Stimulated activated CD4-positive, alpha-beta T cell treated with anti-CD3 and anti-CD28 coated beads, Interleukin-15, amount 100 ng/mL, for 48 hours (primary cell): ENCODE results near the gene LRP1B.
"Not testable (repeated sequence)": the region's sequence is repeated elsewhere in the genome, so short reads cannot be mapped to it uniquely, and the experiment has no call there.

ENCODE experiments used
- DNase-seq, 2 donors: peaks; one replicate each; pipeline ENCODE4 v3.0.0-alpha.2; 2020; ENCODE audit warnings: low read depth in 2 of 2

LRP1B gene

DNA sequence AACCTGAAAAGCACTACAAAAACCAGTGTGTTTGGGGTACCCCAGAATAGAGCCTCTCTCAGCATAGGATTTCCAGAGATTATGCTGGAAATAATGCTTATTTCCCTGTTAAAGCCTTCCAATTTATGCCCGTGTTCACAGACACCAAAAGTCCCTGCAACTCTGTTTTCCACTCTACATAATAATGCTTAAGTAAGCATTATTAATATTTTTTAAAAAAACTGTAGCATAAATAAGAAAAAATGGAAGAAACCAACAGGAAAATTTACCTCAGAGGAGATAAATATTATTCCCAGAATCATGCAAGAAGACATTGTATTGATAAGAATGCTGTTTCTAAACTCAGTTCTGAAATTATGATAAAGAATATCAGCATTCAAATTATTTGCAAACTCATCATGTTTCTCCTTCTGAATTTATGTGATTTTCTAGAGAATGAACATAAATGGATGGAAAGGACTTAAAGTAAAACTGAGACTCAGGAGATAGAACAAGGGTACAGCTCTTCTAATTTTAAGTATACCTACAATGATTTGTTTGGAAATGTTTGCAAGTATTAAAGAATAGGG is 241.7 kb downstream of the LRP1B start:
- DNase-seq, result no peak

DNA sequence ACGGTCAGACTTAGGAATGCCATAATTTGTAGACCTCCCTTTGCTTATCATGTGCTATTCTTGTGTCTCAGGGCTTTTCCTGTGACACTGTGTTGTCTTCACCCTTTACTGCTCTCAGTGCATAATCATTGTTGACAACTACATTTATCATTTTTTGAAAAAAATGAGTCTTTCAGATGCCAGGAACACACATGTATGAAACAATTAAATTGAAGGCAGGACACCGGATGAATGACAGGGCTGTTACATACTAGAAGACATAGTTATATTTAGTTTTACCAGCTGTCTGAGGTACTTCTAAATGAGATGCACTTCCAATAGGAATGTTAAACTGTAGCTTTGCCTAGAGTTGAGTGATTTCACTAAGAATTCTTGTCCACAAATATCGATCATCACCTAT is 243.5 kb downstream of the LRP1B start:
- DNase-seq, result no peak

DNA sequence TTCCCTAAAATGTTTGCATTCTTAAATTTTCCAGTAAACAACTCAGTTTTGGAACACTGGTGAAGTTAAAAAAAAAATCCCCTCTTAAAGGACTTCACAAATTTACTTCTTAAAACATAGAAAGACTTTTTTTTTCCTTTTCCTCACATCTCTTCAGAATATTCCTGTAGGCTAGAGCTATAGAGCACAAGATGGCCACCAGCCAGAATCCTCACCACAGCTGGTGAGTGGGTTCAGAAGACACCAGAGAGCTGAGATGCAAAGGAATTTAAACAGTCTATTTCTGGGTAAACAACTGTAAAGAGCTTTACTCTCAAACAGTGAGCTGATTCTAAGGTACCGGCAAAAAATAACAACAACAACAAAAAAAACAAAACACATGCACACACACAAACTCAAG is 252.8 kb downstream of the LRP1B start:
- no peak for DNase-seq

DNA sequence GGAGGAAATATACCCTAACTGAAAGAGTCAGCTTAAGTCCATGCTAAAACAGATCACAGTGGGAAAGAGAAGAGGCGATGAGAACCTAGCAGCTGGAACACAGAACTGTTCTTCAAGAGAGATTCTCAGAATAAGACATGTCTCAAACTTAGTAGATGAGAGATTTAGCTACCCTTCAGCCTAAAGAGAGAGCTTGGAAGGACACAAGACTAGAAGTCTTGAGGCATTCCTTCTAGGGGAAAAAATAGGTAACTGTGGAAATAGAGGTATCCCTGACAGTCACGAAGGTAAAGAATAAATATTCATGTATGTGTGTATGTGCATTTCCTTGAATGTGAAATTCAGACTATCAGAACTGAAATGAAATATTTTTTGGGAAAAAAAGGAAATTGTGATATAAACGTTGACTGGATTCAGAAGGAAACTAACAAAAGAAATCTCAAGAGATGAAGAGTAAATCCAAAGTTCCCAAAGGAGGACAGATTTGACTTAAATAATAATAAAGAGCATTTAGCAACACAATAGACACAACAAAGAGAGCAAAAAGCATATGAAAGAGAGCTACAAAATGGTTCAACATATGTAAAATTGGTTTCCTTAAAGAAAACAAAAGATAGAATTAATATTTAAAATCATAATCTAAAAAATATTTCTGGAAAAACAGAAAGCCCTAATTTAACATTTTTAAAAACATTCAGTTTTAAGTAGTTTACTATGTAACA is 258.7 kb downstream of the LRP1B start:
- DNase-seq, result no peak

DNA sequence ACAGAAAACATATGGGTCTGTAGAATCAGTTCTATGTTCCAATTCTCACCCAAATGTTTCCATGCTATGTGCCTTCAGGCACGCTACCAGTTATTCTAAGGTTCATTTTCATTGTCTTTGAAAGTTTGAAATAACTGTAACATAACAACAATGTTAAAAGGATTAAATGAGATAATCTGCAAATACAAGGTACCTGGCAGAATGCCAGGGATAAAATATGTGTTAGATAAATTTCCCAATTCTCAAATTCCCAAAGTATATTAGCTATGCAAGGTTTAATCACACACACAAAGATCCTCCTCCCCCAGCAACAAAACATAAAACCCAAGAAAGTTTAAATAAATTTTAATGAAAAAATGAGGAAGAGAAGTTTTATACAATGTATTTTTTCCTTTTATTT is 261.2 kb downstream of the LRP1B start:
- DNase-seq, result no peak

DNA sequence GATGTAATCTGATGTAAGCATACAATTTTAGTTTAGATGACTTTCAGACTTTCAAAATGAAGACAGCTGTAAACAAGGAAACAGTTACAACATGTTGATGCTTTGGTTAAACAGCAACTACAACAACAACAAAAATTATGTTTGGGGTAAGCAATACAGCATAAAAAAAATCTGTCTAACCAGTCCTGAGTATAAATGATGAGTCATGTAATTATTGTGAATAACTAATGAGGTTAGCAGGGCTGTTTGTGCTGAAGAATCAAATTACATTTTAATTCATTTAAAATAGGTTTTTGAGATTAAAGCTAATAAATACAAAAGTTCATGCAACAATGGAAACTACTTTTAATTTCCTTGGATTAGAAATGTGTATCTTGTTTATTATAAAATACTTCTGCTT is 266.9 kb downstream of the LRP1B start:
- no peak for DNase-seq

DNA sequence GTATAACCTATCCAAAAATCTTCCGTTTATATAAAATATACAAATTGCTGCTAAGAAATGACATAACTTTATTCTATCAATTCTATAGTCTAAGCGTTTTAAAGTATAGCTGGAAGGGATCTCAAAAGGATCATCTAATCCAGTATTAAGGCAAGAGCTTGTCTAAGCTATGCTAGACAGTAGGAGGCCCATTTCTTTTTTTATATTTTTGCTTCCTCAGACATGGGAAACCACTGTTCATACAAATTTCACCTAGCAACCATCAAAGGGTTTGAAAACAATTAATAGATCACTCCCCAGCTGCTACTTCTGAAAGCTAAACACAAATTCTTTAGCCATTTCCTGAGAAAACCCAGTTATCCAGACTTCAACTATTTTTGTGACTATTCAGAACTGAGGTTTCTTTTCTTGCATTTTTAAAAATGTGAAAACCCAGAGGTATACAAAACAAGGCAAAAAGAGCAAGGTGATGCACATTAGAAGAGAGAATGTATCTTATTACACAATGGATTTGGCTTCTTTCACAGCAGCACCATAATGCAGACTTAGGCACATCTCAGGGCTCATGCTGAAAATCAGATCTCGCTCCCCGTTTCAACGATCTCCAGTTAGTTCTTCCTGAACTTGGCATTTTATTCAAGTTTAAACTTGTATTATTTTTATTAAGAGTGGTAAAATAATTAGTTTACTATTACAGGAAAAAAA is 274.4 kb downstream of the LRP1B start:
- DNase-seq, result no peak

DNA sequence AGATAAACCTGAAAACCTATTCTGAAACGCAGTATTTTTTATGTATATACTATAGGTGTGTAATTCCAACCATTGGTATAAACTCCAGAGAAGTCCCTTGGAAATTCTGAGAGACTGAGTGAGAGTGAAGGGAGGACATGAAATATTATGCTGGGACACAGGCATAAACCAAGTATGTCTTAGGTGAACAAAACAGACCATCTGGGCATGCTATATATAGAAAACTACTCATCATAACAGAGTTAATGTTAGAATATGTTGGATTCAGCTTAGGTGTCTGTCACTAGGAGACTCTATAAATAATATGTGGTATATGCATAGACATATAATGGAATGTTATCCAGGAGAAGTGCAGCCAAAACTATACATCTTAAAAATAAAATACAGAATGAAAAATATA is 282.6 kb downstream of the LRP1B start:
- DNase-seq, result no peak

DNA sequence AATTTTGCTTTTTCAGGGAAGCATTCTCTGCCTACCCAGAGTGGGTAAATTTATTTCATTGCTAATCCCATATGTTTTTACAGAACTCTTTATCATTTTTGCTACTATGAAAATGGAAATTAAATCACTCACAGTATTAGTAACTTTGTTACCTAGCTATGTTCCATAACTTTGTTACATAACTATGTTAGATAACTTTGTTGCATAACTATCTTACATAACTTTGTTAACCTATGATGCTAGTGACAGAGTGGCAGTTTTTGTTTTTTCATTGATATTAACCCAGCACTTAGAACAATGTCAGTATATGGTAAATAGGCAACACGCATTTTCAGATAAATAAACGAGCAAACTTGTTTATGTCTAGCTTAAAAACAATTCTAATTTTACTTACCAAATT is 286.6 kb downstream of the LRP1B start:
- no peak for DNase-seq

DNA sequence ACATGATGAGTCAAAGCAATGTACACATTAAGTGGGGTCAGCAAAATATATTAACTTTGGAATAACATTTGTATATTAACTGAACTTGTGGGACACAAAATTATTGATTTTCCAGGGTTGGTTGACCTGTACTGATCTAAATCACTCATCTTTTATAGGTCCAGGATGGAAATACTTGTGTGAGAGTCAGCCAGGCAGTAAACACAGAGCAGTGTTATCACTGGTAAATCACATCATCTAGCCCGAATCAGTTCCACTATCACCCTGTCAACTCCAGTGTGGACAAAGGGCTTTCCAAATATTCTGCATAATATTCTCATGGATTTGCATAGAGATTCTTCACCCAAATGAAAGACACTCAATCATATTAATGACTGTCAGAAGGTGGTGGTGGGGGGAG is 295.7 kb downstream of the LRP1B start:
- no peak for DNase-seq

DNA sequence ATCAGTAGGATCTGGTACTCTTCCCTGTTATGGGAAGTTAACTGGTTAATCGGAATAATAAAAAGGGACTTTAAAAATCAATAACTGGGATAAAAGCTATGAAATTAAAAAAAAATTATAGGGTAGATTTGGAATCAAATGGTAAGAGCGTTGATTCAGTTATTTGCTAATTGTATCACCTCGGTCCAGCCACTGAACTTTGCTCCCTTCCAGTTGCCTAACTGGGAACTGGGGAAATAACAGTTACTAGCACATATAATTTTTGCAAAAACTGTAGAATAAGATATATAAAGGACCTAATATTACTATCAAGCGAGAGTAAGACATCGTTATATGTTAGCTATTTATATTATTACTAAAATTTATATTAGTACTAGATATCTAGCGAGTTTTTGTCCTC is 302.1 kb downstream of the LRP1B start:
- DNase-seq, result no peak

DNA sequence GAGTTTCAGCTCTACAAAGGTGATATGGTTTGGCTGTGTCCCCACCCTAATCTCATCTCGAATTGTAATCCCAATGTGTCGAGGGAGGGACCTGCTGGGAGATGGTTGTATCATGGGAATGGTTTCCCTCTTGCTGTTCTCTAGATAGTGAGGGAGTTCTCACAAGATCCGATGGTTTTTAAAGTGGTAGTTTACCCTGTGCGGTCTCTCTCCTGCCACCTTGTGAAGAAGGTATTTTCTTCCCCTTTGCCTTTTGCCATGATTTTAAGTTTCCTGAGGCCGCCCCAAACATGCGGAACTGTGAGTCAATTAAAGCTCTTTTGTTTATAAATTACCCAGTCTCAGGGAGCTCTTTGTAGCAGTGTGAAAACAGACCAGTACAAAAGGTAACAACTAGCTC is 306.0 kb downstream of the LRP1B start:
- no peak for DNase-seq

DNA sequence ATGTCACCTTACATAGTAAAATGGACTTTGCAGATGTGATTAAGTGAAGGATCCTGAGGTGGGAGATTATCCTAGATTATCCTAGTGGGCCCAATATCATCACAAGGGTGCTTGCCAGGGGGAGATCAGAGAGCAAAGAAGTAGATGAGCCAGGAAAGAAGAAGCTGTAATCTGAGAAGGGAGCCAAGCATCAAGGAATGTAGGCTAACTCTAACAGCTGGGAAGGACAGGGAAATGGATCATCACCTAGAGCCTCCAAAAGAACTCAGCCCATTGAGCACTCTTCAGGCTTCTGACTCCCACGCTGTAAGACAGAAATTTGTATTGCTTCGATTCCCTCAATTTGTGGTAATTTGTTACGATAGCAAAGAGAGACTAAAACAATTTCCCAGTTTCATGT is 309.9 kb downstream of the LRP1B start:
- no peak for DNase-seq

DNA sequence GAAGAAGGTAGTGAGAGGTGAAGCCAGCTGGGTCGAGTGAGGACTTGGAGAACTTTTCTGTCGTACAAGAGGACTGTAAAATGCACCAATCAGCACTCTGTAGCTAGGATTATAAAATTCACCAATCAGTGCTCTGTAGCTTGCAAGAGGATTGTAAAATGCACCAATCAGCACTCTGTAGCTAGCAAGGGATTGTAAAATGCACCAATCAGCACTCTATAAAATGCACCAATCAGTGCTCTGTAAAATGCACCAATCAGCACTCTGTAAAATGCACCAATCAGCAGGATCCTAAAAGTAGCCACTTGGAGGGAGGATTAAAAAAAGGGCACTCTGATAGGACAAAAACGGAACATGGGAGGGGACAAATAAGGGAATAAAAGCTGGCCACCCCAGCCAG is 315.5 kb downstream of the LRP1B start:
- DNase-seq, result not testable (repeated sequence)

DNA sequence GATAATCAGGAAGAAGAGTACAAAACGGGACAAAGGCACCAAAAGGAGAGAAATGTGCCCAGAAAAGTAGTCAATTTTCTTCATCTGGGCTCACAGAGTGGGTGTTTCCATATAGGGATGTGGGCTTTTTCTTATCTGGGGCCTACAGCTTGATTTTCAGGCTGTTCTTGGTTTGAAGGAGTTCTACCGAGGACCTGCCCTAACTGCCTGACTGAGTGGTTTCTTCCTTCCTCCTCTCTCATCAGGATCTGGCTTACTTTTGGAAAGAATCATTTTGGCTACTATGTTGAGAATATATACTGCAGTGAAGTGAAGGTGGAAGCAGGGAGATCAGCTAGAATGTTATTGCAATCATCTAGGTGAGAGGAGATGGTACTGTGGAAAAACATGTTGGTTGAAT is 316.7 kb downstream of the LRP1B start:
- no peak for DNase-seq

DNA sequence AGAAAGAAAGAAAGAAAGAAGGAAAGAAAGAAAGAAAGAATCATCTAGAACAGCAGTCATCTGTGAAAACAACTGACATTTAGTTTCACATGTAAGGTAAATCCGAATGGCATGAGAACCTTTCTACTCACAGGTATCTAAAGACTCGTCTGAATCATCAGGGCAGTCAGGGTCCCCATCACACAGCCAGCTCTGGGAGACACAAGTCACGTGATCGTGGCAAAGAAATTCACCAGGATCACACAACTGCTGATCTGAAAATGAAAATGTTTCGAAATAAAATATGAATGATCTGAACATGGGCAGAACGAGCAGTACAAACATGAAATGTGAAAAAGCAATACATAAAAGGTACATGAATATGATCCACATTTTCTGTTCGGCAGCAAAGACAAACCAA is 320.7 kb downstream of the LRP1B start:
- DNase-seq, result no peak

DNA sequence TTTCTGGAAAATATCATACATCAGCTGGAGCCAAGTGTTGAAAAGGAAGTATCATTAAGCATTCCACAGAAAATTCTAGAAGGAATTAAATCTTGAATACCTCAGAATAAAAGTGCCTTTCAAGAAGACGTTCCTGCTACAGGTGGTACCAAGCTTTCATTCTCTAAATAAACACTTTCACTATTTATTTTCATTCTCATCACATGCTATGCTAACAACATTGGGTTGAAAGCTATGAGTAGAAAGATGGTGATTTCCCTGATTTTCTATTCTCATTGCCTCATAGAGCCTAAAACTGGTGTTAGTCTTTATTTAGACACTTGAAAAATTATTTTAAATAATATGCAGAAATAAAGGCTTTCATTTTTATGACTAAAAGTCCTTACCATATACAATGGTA is 324.7 kb downstream of the LRP1B start:
- DNase-seq, result no peak

DNA sequence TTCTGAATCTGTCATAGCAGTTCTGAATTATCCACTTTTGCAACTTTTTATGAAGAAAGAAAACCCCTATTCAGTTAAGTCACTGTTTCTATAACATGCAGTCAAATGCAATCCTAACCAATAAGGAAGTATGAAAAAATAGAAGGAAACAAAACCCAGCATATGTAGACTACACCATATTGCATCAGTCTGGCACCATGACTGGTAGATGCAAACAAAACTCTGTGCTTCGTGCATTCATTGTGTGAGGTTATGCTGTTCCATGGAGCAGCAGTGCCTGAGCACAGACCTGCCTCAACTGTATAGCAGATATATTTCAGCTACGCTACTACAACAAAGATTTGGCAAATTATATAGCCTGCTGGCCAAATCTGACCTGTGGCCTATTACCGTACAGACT is 325.5 kb downstream of the LRP1B start:
- no peak for DNase-seq

DNA sequence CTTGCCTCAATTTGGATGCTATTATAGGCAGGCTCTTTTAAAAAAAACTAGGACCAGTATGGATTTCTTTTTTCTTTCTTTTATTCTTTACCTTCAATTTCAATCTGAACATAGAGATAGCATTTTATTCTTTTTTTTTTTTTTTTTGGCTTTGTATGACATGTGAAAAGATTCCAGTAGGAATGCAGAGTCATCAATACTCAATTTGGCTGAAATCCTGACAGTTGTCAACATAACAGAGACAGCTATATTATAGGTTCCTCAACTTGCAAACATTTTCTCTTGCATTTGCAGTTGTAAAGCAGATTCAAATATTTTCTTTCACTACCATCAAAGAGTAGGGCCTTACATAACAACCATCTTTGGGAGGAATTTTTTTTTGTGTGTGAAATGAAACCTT is 334.4 kb downstream of the LRP1B start:
- no peak for DNase-seq

DNA sequence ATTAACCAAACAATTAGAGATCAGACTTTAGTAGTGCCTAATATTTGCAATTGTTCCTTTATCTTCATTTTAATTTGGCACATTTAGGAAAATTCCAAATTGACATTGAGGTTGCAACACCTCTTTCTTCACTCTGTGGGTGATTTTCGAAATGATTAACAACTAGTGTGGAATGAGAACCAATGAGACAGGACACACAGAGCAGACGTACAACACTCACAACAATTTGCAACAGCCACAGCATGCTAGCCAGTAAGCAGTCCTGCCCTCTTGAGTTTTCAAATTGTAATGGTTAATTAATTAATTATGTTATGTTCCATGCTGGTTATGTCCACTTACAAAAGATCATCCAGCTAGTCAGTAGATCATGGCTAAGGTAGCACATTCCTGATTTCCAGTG is 339.3 kb downstream of the LRP1B start:
- no peak for DNase-seq

DNA sequence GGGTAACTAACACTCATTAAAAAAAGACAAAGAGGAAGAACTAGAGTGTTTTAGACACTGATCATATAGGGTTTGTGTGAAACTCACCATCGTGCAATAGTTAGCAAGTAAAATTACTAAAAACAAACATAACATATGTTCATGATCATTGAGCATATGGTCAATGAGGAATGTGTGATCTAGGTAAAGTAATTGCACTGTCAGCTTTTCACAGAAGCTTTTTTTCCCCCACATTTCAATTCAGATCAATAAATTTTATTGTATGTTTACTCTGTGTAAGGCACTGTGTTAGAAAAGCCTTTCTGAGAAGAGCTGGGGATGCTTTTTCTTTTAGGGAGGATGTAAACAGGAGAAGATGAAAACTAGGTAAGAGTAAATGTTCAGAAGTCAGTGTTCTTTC is 348.2 kb downstream of the LRP1B start:
- DNase-seq, result no peak

DNA sequence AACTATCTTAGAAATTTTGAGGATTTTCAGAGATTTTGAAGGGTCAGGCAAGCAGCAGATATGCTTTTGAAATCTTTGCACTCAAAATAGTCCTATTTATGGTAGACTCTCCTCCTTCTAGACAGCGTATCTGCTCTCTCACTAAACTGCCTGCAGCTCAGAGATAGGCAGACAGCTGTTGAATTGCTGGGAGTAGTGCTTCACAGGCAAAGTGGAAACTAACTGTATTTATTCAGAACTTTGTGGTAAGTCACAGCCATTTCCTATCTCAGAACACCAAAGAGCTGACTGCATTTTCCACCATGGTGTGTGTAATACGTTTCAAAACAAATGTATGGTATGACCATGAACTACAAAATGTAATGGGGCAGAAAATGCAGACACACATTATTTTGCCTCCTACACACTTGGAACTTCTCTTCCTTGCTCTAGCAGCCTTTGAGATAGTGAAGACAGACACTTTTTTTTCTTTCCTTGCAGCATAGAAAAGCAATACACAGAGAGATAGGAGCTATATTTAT is 352.4 kb downstream of the LRP1B start:
- DNase-seq, result no peak

DNA sequence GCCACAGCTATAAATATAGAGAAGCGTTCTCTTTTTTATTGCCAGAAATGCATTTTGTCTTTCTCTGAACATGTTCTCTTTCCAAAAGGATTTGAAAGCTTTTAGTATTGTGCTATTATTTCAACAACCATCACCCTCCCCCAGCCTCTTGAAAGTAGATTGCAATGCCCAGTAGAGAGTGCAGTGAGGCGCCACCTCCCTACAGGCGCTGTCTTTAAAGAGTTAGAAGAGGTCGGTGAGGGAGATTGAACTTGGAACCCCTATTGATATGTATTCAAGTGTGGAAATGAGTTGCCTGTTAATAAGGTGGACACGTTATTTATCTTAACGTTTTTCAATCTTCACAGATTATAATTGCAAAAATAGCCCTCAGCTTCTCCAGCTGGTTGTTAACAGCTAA is 360.3 kb downstream of the LRP1B start:
- no peak for DNase-seq
